HK-2 (cell line): ENCODE measurements around the gene PGP.
"Not testable (repeated sequence)": the region's sequence is repeated elsewhere in the genome, so short reads cannot be mapped to it uniquely, and the experiment has no call there.

ENCODE experiments used
- DNase-seq: peaks from one replicate; pipeline ENCODE4 v3.0.0-alpha.2; 2018; ENCODE audit not compliant: unreplicated experiment

Gene PGP

GRCh38 chr16:2214719-2214968 is at the start of gene PGP:
PGP (minus strand) TSS chr16:2214840; CDS start chr16:2214777, 63 bp downstream.
- no peak for DNase-seq

GRCh38 chr16:2263026-2263425 is 48.4 kb upstream of the PGP start:
- DNase-seq: not testable (repeated sequence)

- no peak for DNase-seq
Measured at GRCh38 chr16:2260250-2260649, 45.6 kb upstream of the PGP start.

GRCh38 chr16:2258530-2258929 is 43.9 kb upstream of the PGP start:
- DNase-seq: not testable (repeated sequence)

- DNase-seq: no peak
Measured at GRCh38 chr16:2257726-2258125, 43.1 kb upstream of the PGP start.

- no peak for DNase-seq
Measured at GRCh38 chr16:2256531-2257140, 42.0 kb upstream of the PGP start.

- no peak for DNase-seq
Measured at GRCh38 chr16:2253293-2253692, 38.7 kb upstream of the PGP start.

GRCh38 chr16:2252806-2253148 is 38.1 kb upstream of the PGP start:
- no peak for DNase-seq

- DNase-seq: peak; percentile 93
Measured at GRCh38 chr16:2251296-2252111, 36.9 kb upstream of the PGP start, which contains the start of gene ECI1. ECI1 (minus strand) TSS chr16:2251587; CDS start chr16:2251566, 21 bp downstream.

GRCh38 chr16:2250652-2251295 is 36.1 kb upstream of the PGP start:
- DNase-seq: no peak

GRCh38 chr16:2246301-2246885 is 31.8 kb upstream of the PGP start:
- DNase-seq: no peak

- no peak for DNase-seq
Measured at GRCh38 chr16:2244926-2245795, 30.5 kb upstream of the PGP start.

GRCh38 chr16:2244301-2244700 is 29.7 kb upstream of the PGP start:
- DNase-seq: no peak

GRCh38 chr16:2243781-2244180 is 29.1 kb upstream of the PGP start:
- DNase-seq: no peak

- DNase-seq: no peak
Measured at GRCh38 chr16:2243031-2243528, 28.4 kb upstream of the PGP start.

- DNase-seq: no peak
Measured at GRCh38 chr16:2242598-2242997, 28.0 kb upstream of the PGP start.

- not testable (repeated sequence) for DNase-seq
Measured at GRCh38 chr16:2240331-2240730, 25.7 kb upstream of the PGP start.

- no peak for DNase-seq
Measured at GRCh38 chr16:2238838-2239675, 24.4 kb upstream of the PGP start.

GRCh38 chr16:2238150-2238837 is 23.7 kb upstream of the PGP start:
- DNase-seq: no peak

GRCh38 chr16:2237493-2238149 is 23.0 kb upstream of the PGP start:
- DNase-seq: no peak
